Ishikawa (cell line): ENCODE data around the gene HADHA.
A peak's percentile ranks its signal among the peaks of the same experiment; 100 is the strongest.

Experiments
- CEBPB ChIP-seq: IDR thresholded peaks from 2 replicates; pipeline ENCODE4 v1.6.1; 2012
- CREB1 ChIP-seq: IDR thresholded peaks from 2 replicates; pipeline ENCODE4 v1.6.1; 2012; ENCODE audit warnings: low read depth
- EGR1 ChIP-seq: IDR thresholded peaks from 2 replicates; pipeline ENCODE4 v1.6.1; 2012
- EP300 ChIP-seq: IDR thresholded peaks from 2 replicates; pipeline ENCODE4 v1.6.1; 2012; ENCODE audit warnings: borderline replicate concordance
- FOXM1 ChIP-seq: IDR thresholded peaks from 2 replicates; pipeline ENCODE4 v1.6.1; 2012; ENCODE audit warnings: low read depth, borderline replicate concordance
- NFIC ChIP-seq: IDR thresholded peaks from 2 replicates; pipeline ENCODE4 v1.6.1; 2012
- RAD21 ChIP-seq: IDR thresholded peaks from 2 replicates; pipeline ENCODE4 v1.6.1; 2012; ENCODE audit warnings: low read depth
- REST ChIP-seq: IDR thresholded peaks from 2 replicates; pipeline ENCODE4 v1.6.1; 2012; ENCODE audit warnings: low read depth, mild to moderate bottlenecking
- TAF1 ChIP-seq: IDR thresholded peaks from 2 replicates; pipeline ENCODE4 v1.6.1; 2012; ENCODE audit warnings: low read depth, mild to moderate bottlenecking
- TCF12 ChIP-seq: IDR thresholded peaks from 2 replicates; pipeline ENCODE4 v1.6.1; 2012; ENCODE audit warnings: low read depth
- TEAD4 ChIP-seq: IDR thresholded peaks from 2 replicates; pipeline ENCODE4 v1.6.1; 2012
- USF1 ChIP-seq: IDR thresholded peaks from 2 replicates; pipeline ENCODE4 v1.6.1; 2012
- YY1 ChIP-seq: IDR thresholded peaks from 2 replicates; pipeline ENCODE4 v1.6.1; 2012; ENCODE audit warnings: low read depth
- ZBTB7A ChIP-seq: IDR thresholded peaks from 2 replicates; pipeline ENCODE4 v1.6.1; 2012; ENCODE audit warnings: low read depth
- TF ChIP-seq, protein P1 (sequence below): IDR thresholded peaks from 2 replicates; pipeline ENCODE4 v1.6.1; 2012

HADHA gene

GRCh38 chr2:26237868-26238267 lies 6.6 kb downstream of the HADHA start:
- no peak for TF ChIP-seq USF1
- no peak for TF ChIP-seq TCF12
- TF ChIP-seq YY1 = no peak
- no peak for TF ChIP-seq CREB1
- TF ChIP-seq TAF1 = no peak
- TF ChIP-seq REST = no peak
- no peak for TF ChIP-seq TEAD4
- no peak for TF ChIP-seq RAD21
- TF ChIP-seq EGR1 = no peak
- TF ChIP-seq CEBPB = no peak
- TF ChIP-seq EP300 = no peak
- TF ChIP-seq FOXM1 = no peak
- TF ChIP-seq, protein P1, sequence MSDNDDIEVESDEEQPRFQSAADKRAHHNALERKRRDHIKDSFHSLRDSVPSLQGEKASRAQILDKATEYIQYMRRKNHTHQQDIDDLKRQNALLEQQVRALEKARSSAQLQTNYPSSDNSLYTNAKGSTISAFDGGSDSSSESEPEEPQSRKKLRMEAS = no peak

DNA sequence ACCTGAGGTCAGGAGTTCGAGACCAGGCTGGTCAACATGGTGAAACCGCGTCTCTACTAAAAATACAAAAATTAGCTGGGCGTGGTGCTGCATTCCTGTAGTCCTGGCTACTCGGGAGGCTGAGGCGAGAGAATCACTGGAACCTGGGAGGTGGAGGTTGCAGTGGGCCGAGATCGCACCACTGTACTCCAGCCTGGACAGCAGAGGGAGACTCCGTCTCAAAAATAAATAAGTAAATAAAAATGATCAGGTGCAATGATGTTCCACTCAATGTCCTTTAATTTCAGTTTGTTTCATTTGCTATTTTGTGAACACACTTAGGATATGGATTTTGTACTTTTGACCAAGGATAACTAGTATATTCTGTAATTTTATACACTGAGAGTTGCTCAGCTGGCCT lies 9.3 kb downstream of the HADHA start:
- TF ChIP-seq EP300 (no peak), ZBTB7A (no peak), RAD21 (peak; percentile 31; the same call in 1 of the 2 replicates)

GRCh38 chr2:26230806-26231205 lies 13.6 kb downstream of the HADHA start:
- TF ChIP-seq NFIC (no peak), CEBPB (no peak), TCF12 (no peak), USF1 (no peak), ZBTB7A (no peak), TEAD4 (no peak), RAD21 (no peak), TAF1 (no peak), FOXM1 (no peak), EGR1 (no peak), REST (no peak), CREB1 (no peak), EP300 (no peak), YY1 (no peak)
- TF ChIP-seq, protein P1 = no peak

GRCh38 chr2:26229595-26229994 lies 14.8 kb downstream of the HADHA start:
- TF ChIP-seq TAF1 (no peak), YY1 (no peak), REST (no peak), CEBPB (no peak), NFIC (no peak), EP300 (no peak), USF1 (no peak), RAD21 (no peak), TCF12 (no peak)
- TF ChIP-seq, protein P1 = no peak
